ENCODE measurements around the gene TP53TG5.

Gene TP53TG5

GRCh38 chr20:45416917-45417316, 38.8 kb upstream of the TP53TG5 start:
- no peak for DNase-seq (ENCODE audit: low read depth, low spot score)
- Histone ChIP-seq H3K9me3 (ENCODE audit: low read depth, low read length) (no peaks in the 10 kb centered on the region), H3K27ac (no peak overlapping the region), H3K4me3 (peak overlapping the region; percentile 85), H3K36me3 (ENCODE audit: insufficient read depth, low read length) (peaks cover 33% of the 10 kb centered on the region; the same call in 1 of the 2 replicates), H3K9ac (ENCODE audit: insufficient read length) (peak overlapping the region; percentile 90)
- TF ChIP-seq EZH2 (IDR thresholded peaks at IDR 0.05) (no peak), POLR2AphosphoS5 (IDR thresholded peaks at IDR 0.05; ENCODE audit: borderline replicate concordance, low read depth, low read length) (no peak)

- Histone ChIP-seq H3K27ac (peak within 1 kb of the TSS; percentile 1; the same call in 1 of the 2 replicates), H3K4me3 (peak within 1 kb of the TSS; percentile 85), H3K9me3 (ENCODE audit: low read depth, low read length) (no peaks in the 10 kb centered on the region), H3K9ac (ENCODE audit: insufficient read length) (peak within 1 kb of the TSS; percentile 90), H3K36me3 (ENCODE audit: insufficient read depth, low read length) (peaks cover 31% of the 10 kb centered on the region)
- TF ChIP-seq EZH2 (IDR thresholded peaks at IDR 0.05), result no peak
- TF ChIP-seq FOXP2 (optimal IDR thresholded peaks at IDR 0.05; ENCODE audit: control extremely low read depth, extremely low read length, insufficient read depth), result no peak
- peak; percentile 93 for TF ChIP-seq POLR2AphosphoS5 (IDR thresholded peaks at IDR 0.05; ENCODE audit: borderline replicate concordance, low read depth, low read length)
- DNase-seq (ENCODE audit: low read depth, low spot score), result peak; percentile 39
Measured at GRCh38 chr20:45415822-45416637, 37.9 kb upstream of the TP53TG5 start, which contains the start of gene PIGT. PIGT (plus strand) TSS chr20:45416141; CDS start chr20:45416157, 16 bp downstream.

GRCh38 chr20:45413479-45413878, 35.4 kb upstream of the TP53TG5 start:
- Histone ChIP-seq H3K9me3 (ENCODE audit: low read depth, low read length) (no peaks in the 10 kb centered on the region), H3K36me3 (ENCODE audit: insufficient read depth, low read length) (peaks cover 32% of the 10 kb centered on the region), H3K9ac (ENCODE audit: insufficient read length) (no peak overlapping the region), H3K27ac (no peak overlapping the region), H3K4me3 (no peak overlapping the region)
- TF ChIP-seq POLR2AphosphoS5 (IDR thresholded peaks at IDR 0.05; ENCODE audit: borderline replicate concordance, low read depth, low read length), result no peak
- no peak for TF ChIP-seq FOXP2 (optimal IDR thresholded peaks at IDR 0.05; ENCODE audit: control extremely low read depth, extremely low read length, insufficient read depth)
- TF ChIP-seq EZH2 (IDR thresholded peaks at IDR 0.05), result no peak
- DNase-seq (ENCODE audit: low read depth, low spot score), result no peak

GRCh38 chr20:45412653-45413052, 34.5 kb upstream of the TP53TG5 start:
- DNase-seq (ENCODE audit: low read depth, low spot score), result no peak
- Histone ChIP-seq H3K27ac (no peak overlapping the region), H3K9ac (ENCODE audit: insufficient read length) (no peak overlapping the region), H3K36me3 (ENCODE audit: insufficient read depth, low read length) (peaks cover 29% of the 10 kb centered on the region), H3K4me3 (no peak overlapping the region), H3K9me3 (ENCODE audit: low read depth, low read length) (no peaks in the 10 kb centered on the region)
- TF ChIP-seq EZH2 (IDR thresholded peaks at IDR 0.05), result no peak
- no peak for TF ChIP-seq FOXP2 (optimal IDR thresholded peaks at IDR 0.05; ENCODE audit: control extremely low read depth, extremely low read length, insufficient read depth)
- TF ChIP-seq POLR2AphosphoS5 (IDR thresholded peaks at IDR 0.05; ENCODE audit: borderline replicate concordance, low read depth, low read length), result no peak

GRCh38 chr20:45410887-45411286, 32.8 kb upstream of the TP53TG5 start:
- DNase-seq (ENCODE audit: low read depth, low spot score), result no peak
- Histone ChIP-seq H3K36me3 (ENCODE audit: insufficient read depth, low read length) (peaks cover 29% of the 10 kb centered on the region), H3K9me3 (ENCODE audit: low read depth, low read length) (no peaks in the 10 kb centered on the region), H3K4me3 (no peak overlapping the region), H3K9ac (ENCODE audit: insufficient read length) (no peak overlapping the region), H3K27ac (no peak overlapping the region)
- TF ChIP-seq FOXP2 (optimal IDR thresholded peaks at IDR 0.05; ENCODE audit: control extremely low read depth, extremely low read length, insufficient read depth) (no peak), EZH2 (IDR thresholded peaks at IDR 0.05) (no peak), POLR2AphosphoS5 (IDR thresholded peaks at IDR 0.05; ENCODE audit: borderline replicate concordance, low read depth, low read length) (no peak)

- no peak for DNase-seq (ENCODE audit: low read depth, low spot score)
Measured at GRCh38 chr20:45409521-45410272, 31.6 kb upstream of the TP53TG5 start.

GRCh38 chr20:45408646-45409213, 30.6 kb upstream of the TP53TG5 start:
- H3K27ac ChIP-seq, result no peak overlapping the region

More at GRCh38 chr20:45409521-45410272, 31.6 kb upstream of the TP53TG5 start:
- TF ChIP-seq EZH2 (IDR thresholded peaks at IDR 0.05) (no peak), POLR2AphosphoS5 (IDR thresholded peaks at IDR 0.05; ENCODE audit: borderline replicate concordance, low read depth, low read length) (no peak), FOXP2 (optimal IDR thresholded peaks at IDR 0.05; ENCODE audit: control extremely low read depth, extremely low read length, insufficient read depth) (no peak)
- no peaks in the 10 kb centered on the region for H3K9me3 ChIP-seq (ENCODE audit: low read depth, low read length)
- H3K4me3 ChIP-seq, result no peak overlapping the region
- H3K9ac ChIP-seq (ENCODE audit: insufficient read length), result no peak overlapping the region
- peaks cover 29% of the 10 kb centered on the region for H3K36me3 ChIP-seq (ENCODE audit: insufficient read depth, low read length)
- H3K27ac ChIP-seq, result no peak overlapping the region

More at GRCh38 chr20:45408646-45409213, 30.6 kb upstream of the TP53TG5 start:
- Histone ChIP-seq H3K9ac (ENCODE audit: insufficient read length) (no peak overlapping the region), H3K36me3 (ENCODE audit: insufficient read depth, low read length) (peaks cover 29% of the 10 kb centered on the region), H3K4me3 (no peak overlapping the region), H3K9me3 (ENCODE audit: low read depth, low read length) (no peaks in the 10 kb centered on the region)
- no peak for DNase-seq (ENCODE audit: low read depth, low spot score)
- TF ChIP-seq POLR2AphosphoS5 (IDR thresholded peaks at IDR 0.05; ENCODE audit: borderline replicate concordance, low read depth, low read length), result no peak
- no peak for TF ChIP-seq EZH2 (IDR thresholded peaks at IDR 0.05)
- TF ChIP-seq FOXP2 (optimal IDR thresholded peaks at IDR 0.05; ENCODE audit: control extremely low read depth, extremely low read length, insufficient read depth), result no peak
